Measurements from ENCODE around the gene FCHSD2. TPM values are rescaled to one million over a fixed set of nuclear protein-coding genes. Genes with fewer than 3 reads are reported as not detected.

The FCHSD2 gene
- total RNA-seq, 1 donor from 2014 or later = 18.9 TPM

GRCh38 chr11:72972496-72973128, 169.5 kb downstream of the FCHSD2 start:
- FAIRE-seq = no peak
- H3K4me3 Mint-ChIP-seq (ENCODE audit: unreplicated experiment) = no peak overlapping the region
- H3K36me3 ChIP-seq (ENCODE audit: insufficient read depth, low read length) = no peaks in the 10 kb centered on the region
- H3K9me3 Mint-ChIP-seq (ENCODE audit: unreplicated experiment) = peaks cover 8% of the 10 kb centered on the region
- H3K4me1 Mint-ChIP-seq (ENCODE audit: low read depth, unreplicated experiment) = peaks cover 19% of the 10 kb centered on the region
- DNase-seq (ENCODE audit: low read depth) = peak; percentile 39
- H3K4me1 ChIP-seq (ENCODE audit: insufficient read depth, low read length) = peaks cover 18% of the 10 kb centered on the region
- H3K27me3 Mint-ChIP-seq (ENCODE audit: low read depth, unreplicated experiment) = no peaks in the 10 kb centered on the region
- no peak overlapping the region for H3K9ac ChIP-seq (ENCODE audit: low read length)
- H3K79me2 ChIP-seq (ENCODE audit: insufficient read depth, low read length) = no peaks in the 10 kb centered on the region
- H3K4me2 ChIP-seq (ENCODE audit: low read length) = no peak overlapping the region
- H4K20me1 ChIP-seq (ENCODE audit: insufficient read depth, low read length) = no peaks in the 10 kb centered on the region
- peaks cover 2% of the 10 kb centered on the region for H3K36me3 Mint-ChIP-seq (ENCODE audit: low read depth, unreplicated experiment)
- no peak overlapping the region for H3K27ac Mint-ChIP-seq (ENCODE audit: unreplicated experiment)
- H2AFZ ChIP-seq (ENCODE audit: low read depth, low read length) = no peak overlapping the region
- TF ChIP-seq CTCF (IDR thresholded peaks at IDR 0.05; ENCODE audit: insufficient read depth, low read depth, low read length) (no peak), EZH2 (IDR thresholded peaks at IDR 0.05; ENCODE audit: insufficient read depth, low read length) (no peak)
- H3K4me3 ChIP-seq (ENCODE audit: insufficient read depth, low read depth, low read length) = no peak overlapping the region
- no peaks in the 10 kb centered on the region for H3K27me3 ChIP-seq (ENCODE audit: insufficient read depth, low read length)
- H3K9me3 ChIP-seq (ENCODE audit: insufficient read depth, low read depth, low read length) = no peaks in the 10 kb centered on the region
- H3K27ac ChIP-seq (ENCODE audit: low read depth, low read length) = no peak overlapping the region

- peaks cover 1% of the 10 kb centered on the region for H3K9me3 Mint-ChIP-seq (ENCODE audit: unreplicated experiment)
- H3K4me3 Mint-ChIP-seq (ENCODE audit: unreplicated experiment) = no peak overlapping the region
- Histone ChIP-seq H2AFZ (ENCODE audit: low read depth, low read length) (no peak overlapping the region), H4K20me1 (ENCODE audit: insufficient read depth, low read length) (no peaks in the 10 kb centered on the region), H3K79me2 (ENCODE audit: insufficient read depth, low read length) (no peaks in the 10 kb centered on the region), H3K27ac (ENCODE audit: low read depth, low read length) (no peak overlapping the region), H3K9me3 (ENCODE audit: insufficient read depth, low read depth, low read length) (no peaks in the 10 kb centered on the region), H3K4me1 (ENCODE audit: insufficient read depth, low read length) (peaks cover 18% of the 10 kb centered on the region), H3K9ac (ENCODE audit: low read length) (no peak overlapping the region), H3K27me3 (ENCODE audit: insufficient read depth, low read length) (no peaks in the 10 kb centered on the region), H3K36me3 (ENCODE audit: insufficient read depth, low read length) (no peaks in the 10 kb centered on the region), H3K4me2 (ENCODE audit: low read length) (no peak overlapping the region), H3K4me3 (ENCODE audit: insufficient read depth, low read depth, low read length) (no peak overlapping the region)
- no peaks in the 10 kb centered on the region for H3K27me3 Mint-ChIP-seq (ENCODE audit: low read depth, unreplicated experiment)
- peaks cover 19% of the 10 kb centered on the region for H3K4me1 Mint-ChIP-seq (ENCODE audit: low read depth, unreplicated experiment)
- H3K36me3 Mint-ChIP-seq (ENCODE audit: low read depth, unreplicated experiment) = peaks cover 2% of the 10 kb centered on the region
- TF ChIP-seq EZH2 (IDR thresholded peaks at IDR 0.05; ENCODE audit: insufficient read depth, low read length) (no peak), CTCF (IDR thresholded peaks at IDR 0.05; ENCODE audit: insufficient read depth, low read depth, low read length) (no peak)
- no peak overlapping the region for H3K27ac Mint-ChIP-seq (ENCODE audit: unreplicated experiment)
- DNase-seq (ENCODE audit: low read depth) (no peak), FAIRE-seq (no peak)
These were observed 170.7 kb downstream of the FCHSD2 start for GRCh38 chr11:72971192-72971967.

All from astrocyte (in vitro differentiated cells and primary cell).